WTC11 (cell line): ENCODE results near the gene KSR1. TPM values are rescaled to one million over a fixed set of nuclear protein-coding genes. Genes with fewer than 3 reads are reported as not detected.

Experiments
- ATAC-seq: fragments of 200-7000 bp; cut with Tn5 transposase; 2 replicates; pipeline ENCODE4 v1.10.0; 2021; ENCODE audit warnings: mild to moderate bottlenecking, moderate library complexity
- CTCF ChIA-PET: fragments of 300-600 bp; sonication (Branson Sonifier 250); formaldehyde crosslinking; loops from one replicate; lab custom pipeline; 2021; ENCODE audit warnings: antibody characterized with exemption; lab: Charles Lee
- POLR2A ChIA-PET: fragments of 350-600 bp; sonication (Branson Sonifier 250); formaldehyde crosslinking; loops from one replicate; lab custom pipeline; 2021; ENCODE audit warnings: antibody characterized with exemption; lab: Charles Lee
- DNase-seq: peaks from one replicate; pipeline ENCODE4 v3.0.0; 2021; ENCODE audit warnings: low spot score
- H3K27ac Mint-ChIP-seq: 2 replicates; pipeline ENCODE4 v1.8.0; 2021; ENCODE audit warnings: mixed read lengths
- H3K27me3 Mint-ChIP-seq: 2 replicates; pipeline ENCODE4 v1.8.0; 2021; ENCODE audit warnings: low read depth, mild to moderate bottlenecking, moderate library complexity, mixed read lengths
- H3K36me3 Mint-ChIP-seq: 2 replicates; pipeline ENCODE4 v1.8.0; 2021; ENCODE audit warnings: mixed read lengths
- H3K4me1 Mint-ChIP-seq: 2 replicates; pipeline ENCODE4 v1.8.0; 2022; ENCODE audit warnings: mixed read lengths
- H3K4me3 Mint-ChIP-seq: 2 replicates; pipeline ENCODE4 v1.8.0; 2021; ENCODE audit warnings: mild to moderate bottlenecking, moderate library complexity, mixed read lengths
- H3K9me3 Mint-ChIP-seq: 2 replicates; pipeline ENCODE4 v1.8.0; 2021; ENCODE audit warnings: mixed read lengths
- CREB1 ChIP-seq: sonication (generic); formaldehyde crosslinking; IDR thresholded peaks from 2 replicates; pipeline ENCODE4 v1.8.0; 2023; ENCODE audit warnings: mild to moderate bottlenecking, missing genetic modification reagents
- CTCF ChIP-seq: fragments of 200-600 bp; IDR thresholded peaks from 2 replicates; pipeline ENCODE4 v1.8.0; 2022; ENCODE audit warnings: antibody characterized with exemption
- E2F5 ChIP-seq: sonication (generic); formaldehyde crosslinking; IDR thresholded peaks from 2 replicates; pipeline ENCODE4 v1.8.1; 2022; ENCODE audit warnings: mild to moderate bottlenecking, moderate library complexity, missing genetic modification reagents
- EMX1 ChIP-seq: fragments of 250-450 bp; sonication (Bioruptor Pico); IDR thresholded peaks from 2 replicates; pipeline ENCODE4 v1.8.0; 2021; ENCODE audit warnings: mild to moderate bottlenecking
- ERG ChIP-seq: fragments of 250-450 bp; sonication (Bioruptor Pico); IDR thresholded peaks from 2 replicates; pipeline ENCODE4 v1.8.0; 2021; ENCODE audit warnings: mild to moderate bottlenecking
- FOXP4 ChIP-seq: sonication (generic); formaldehyde crosslinking; IDR thresholded peaks from 2 replicates; pipeline ENCODE4 v1.8.0; 2022; ENCODE audit warnings: mild to moderate bottlenecking, missing genetic modification reagents
- GTF2I ChIP-seq: fragments of 250-450 bp; sonication (Bioruptor Pico); conservative IDR thresholded peaks from 2 replicates; pipeline ENCODE4 v1.4.0; 2021; ENCODE audit warnings: mild to moderate bottlenecking
- IRF2 ChIP-seq: sonication (generic); formaldehyde crosslinking; IDR thresholded peaks from 2 replicates; pipeline ENCODE4 v1.8.0; 2022; ENCODE audit warnings: low read depth, missing genetic modification reagents, borderline replicate concordance
- NR2C2 ChIP-seq: sonication (generic); formaldehyde crosslinking; IDR thresholded peaks from 2 replicates; pipeline ENCODE4 v1.8.0; 2022; ENCODE audit warnings: mild to moderate bottlenecking, missing genetic modification reagents
- NR3C1 ChIP-seq: sonication (generic); formaldehyde crosslinking; conservative IDR thresholded peaks from 2 replicates; pipeline ENCODE4 v1.8.1; 2023; ENCODE audit warnings: low read depth, mild to moderate bottlenecking, missing genetic modification reagents
- OVOL2 ChIP-seq: fragments of 250-450 bp; sonication (Bioruptor Pico); IDR thresholded peaks from 2 replicates; pipeline ENCODE4 v1.9.0; 2021; ENCODE audit warnings: mild to moderate bottlenecking, borderline replicate concordance
- RELA ChIP-seq: sonication (generic); formaldehyde crosslinking; IDR thresholded peaks from 2 replicates; pipeline ENCODE4 v1.8.1; 2022; ENCODE audit warnings: missing genetic modification reagents, mild to moderate bottlenecking, borderline replicate concordance
- SOX15 ChIP-seq: fragments of 250-450 bp; sonication (Bioruptor Pico); IDR thresholded peaks from 2 replicates; pipeline ENCODE4 v1.9.0; 2021; ENCODE audit warnings: mild to moderate bottlenecking
- ZBTB21 ChIP-seq: sonication (generic); formaldehyde crosslinking; IDR thresholded peaks from 2 replicates; pipeline ENCODE4 v1.8.1; 2023; ENCODE audit warnings: mild to moderate bottlenecking, missing genetic modification reagents, borderline replicate concordance
- ZMAT4 ChIP-seq: fragments of 250-450 bp; sonication (Bioruptor Pico); IDR thresholded peaks from 2 replicates; pipeline ENCODE4 v1.9.0; 2021; ENCODE audit warnings: mild to moderate bottlenecking
- ZNF671 ChIP-seq: fragments of 250-450 bp; sonication (Bioruptor Pico); IDR thresholded peaks from 2 replicates; pipeline ENCODE4 v1.8.0; 2021; ENCODE audit warnings: mild to moderate bottlenecking
- total RNA-seq: library from RNA; stranded (reverse); gene quantifications from 3 replicates; pipeline ENCODE4 v1.2.3, GENCODE V29; 2021
- TF ChIP-seq, protein P1 (sequence below): sonication (generic); formaldehyde crosslinking; IDR thresholded peaks from 2 replicates; pipeline ENCODE4 v1.8.1; 2023; ENCODE audit warnings: mild to moderate bottlenecking, moderate library complexity, missing genetic modification reagents
- TF ChIP-seq, protein P2 (sequence below): sonication (generic); formaldehyde crosslinking; IDR thresholded peaks from 2 replicates; pipeline ENCODE4 v1.8.0; 2023; ENCODE audit warnings: mild to moderate bottlenecking, missing genetic modification reagents
- TF ChIP-seq, protein P3 (sequence below): sonication (generic); formaldehyde crosslinking; IDR thresholded peaks from 2 replicates; pipeline ENCODE4 v1.8.1; 2022; ENCODE audit warnings: low read depth, missing genetic modification reagents, borderline replicate concordance

The KSR1 gene
- total RNA-seq, 1 experiment from 2014 or later: 45.5 TPM

GRCh38 chr17:27620721-27621120 lies 164.5 kb downstream of the KSR1 start (continued):
- no peak for TF ChIP-seq ZBTB21 (CRISPR knock-in tag)
- TF ChIP-seq, protein P1, sequence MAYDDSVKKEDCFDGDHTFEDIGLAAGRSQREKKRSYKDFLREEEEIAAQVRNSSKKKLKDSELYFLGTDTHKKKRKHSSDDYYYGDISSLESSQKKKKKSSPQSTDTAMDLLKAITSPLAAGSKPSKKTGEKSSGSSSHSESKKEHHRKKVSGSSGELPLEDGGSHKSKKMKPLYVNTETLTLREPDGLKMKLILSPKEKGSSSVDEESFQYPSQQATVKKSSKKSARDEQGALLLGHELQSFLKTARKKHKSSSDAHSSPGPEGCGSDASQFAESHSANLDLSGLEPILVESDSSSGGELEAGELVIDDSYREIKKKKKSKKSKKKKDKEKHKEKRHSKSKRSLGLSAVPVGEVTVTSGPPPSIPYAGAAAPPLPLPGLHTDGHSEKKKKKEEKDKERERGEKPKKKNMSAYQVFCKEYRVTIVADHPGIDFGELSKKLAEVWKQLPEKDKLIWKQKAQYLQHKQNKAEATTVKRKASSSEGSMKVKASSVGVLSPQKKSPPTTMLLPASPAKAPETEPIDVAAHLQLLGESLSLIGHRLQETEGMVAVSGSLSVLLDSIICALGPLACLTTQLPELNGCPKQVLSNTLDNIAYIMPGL (CRISPR knock-in tag): no peak

DNA sequence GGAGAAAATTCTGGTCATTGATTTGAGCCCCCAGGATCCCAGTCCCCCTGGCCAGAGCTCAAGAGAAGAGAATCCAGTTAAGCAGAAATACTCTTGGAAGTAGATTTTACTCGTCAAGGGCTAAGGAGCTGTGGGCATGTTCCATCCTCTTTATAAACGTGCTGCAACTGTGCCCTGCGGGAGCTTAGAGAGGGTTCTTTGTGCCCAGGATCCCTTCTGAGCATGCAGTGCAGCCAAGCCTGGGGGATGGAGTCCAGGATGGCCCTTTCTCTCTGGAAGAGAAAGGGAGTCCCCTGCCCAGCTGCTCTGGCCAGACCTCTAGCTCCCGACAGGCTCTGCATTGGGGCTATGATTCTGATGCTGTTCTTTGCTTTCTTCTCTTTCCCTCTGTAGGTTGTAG lies 165.3 kb downstream of the KSR1 start:
- no peak for TF ChIP-seq CREB1 (CRISPR knock-in tag)
- TF ChIP-seq SOX15 (CRISPR knock-in tag): no peak
- TF ChIP-seq RELA (CRISPR knock-in tag): no peak
- TF ChIP-seq, protein P2, sequence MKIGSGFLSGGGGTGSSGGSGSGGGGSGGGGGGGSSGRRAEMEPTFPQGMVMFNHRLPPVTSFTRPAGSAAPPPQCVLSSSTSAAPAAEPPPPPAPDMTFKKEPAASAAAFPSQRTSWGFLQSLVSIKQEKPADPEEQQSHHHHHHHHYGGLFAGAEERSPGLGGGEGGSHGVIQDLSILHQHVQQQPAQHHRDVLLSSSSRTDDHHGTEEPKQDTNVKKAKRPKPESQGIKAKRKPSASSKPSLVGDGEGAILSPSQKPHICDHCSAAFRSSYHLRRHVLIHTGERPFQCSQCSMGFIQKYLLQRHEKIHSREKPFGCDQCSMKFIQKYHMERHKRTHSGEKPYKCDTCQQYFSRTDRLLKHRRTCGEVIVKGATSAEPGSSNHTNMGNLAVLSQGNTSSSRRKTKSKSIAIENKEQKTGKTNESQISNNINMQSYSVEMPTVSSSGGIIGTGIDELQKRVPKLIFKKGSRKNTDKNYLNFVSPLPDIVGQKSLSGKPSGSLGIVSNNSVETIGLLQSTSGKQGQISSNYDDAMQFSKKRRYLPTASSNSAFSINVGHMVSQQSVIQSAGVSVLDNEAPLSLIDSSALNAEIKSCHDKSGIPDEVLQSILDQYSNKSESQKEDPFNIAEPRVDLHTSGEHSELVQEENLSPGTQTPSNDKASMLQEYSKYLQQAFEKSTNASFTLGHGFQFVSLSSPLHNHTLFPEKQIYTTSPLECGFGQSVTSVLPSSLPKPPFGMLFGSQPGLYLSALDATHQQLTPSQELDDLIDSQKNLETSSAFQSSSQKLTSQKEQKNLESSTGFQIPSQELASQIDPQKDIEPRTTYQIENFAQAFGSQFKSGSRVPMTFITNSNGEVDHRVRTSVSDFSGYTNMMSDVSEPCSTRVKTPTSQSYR (CRISPR knock-in tag): no peak
- TF ChIP-seq, protein P3, sequence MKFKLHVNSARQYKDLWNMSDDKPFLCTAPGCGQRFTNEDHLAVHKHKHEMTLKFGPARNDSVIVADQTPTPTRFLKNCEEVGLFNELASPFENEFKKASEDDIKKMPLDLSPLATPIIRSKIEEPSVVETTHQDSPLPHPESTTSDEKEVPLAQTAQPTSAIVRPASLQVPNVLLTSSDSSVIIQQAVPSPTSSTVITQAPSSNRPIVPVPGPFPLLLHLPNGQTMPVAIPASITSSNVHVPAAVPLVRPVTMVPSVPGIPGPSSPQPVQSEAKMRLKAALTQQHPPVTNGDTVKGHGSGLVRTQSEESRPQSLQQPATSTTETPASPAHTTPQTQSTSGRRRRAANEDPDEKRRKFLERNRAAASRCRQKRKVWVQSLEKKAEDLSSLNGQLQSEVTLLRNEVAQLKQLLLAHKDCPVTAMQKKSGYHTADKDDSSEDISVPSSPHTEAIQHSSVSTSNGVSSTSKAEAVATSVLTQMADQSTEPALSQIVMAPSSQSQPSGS (CRISPR knock-in tag): no peak
- no peak for TF ChIP-seq CTCF
- no peak for TF ChIP-seq NR2C2
- Mint-ChIP-seq H3K9me3 (no peaks in the 10 kb centered on the region), H3K4me1 (no peaks in the 10 kb centered on the region), H3K4me3 (no peak overlapping the region), H3K27me3 (no peaks in the 10 kb centered on the region), H3K27ac (no peak overlapping the region), H3K36me3 (peaks cover 22% of the 10 kb centered on the region)
- CTCF ChIA-PET: interaction anchor here (1.5 to 1.7 kb wide), 3 partner anchors 12 to 33 kb away, joined by 4 to 5 read pairs (median 5); no protein-coding TSS in a partner anchor
- POLR2A ChIA-PET: no interaction called here
- ATAC-seq: no peak
- DNase-seq: no peak

GRCh38 chr17:27621942-27622559 lies 165.8 kb downstream of the KSR1 start:
- CTCF ChIA-PET: interaction anchor here (1.5 to 1.7 kb wide), 2 partner anchors 12 to 32 kb away, joined by 4 to 5 read pairs; no protein-coding TSS in a partner anchor
- Mint-ChIP-seq H3K36me3 (peaks cover 22% of the 10 kb centered on the region), H3K27me3 (no peaks in the 10 kb centered on the region)
- no peak for TF ChIP-seq ZNF671 (CRISPR knock-in tag)
- no peak for TF ChIP-seq GTF2I
- no peak for TF ChIP-seq OVOL2
- no peak for TF ChIP-seq RELA (CRISPR knock-in tag)
- no peak for TF ChIP-seq IRF2 (CRISPR knock-in tag)
- no peak for TF ChIP-seq ERG (CRISPR knock-in tag)
- TF ChIP-seq E2F5 (CRISPR knock-in tag): no peak
- TF ChIP-seq EMX1 (CRISPR knock-in tag): no peak
- no peak for TF ChIP-seq FOXP4
- TF ChIP-seq NR3C1 (CRISPR knock-in tag): no peak
- no peak for TF ChIP-seq ZMAT4 (CRISPR knock-in tag)

More at GRCh38 chr17:27621942-27622559, 165.8 kb downstream of the KSR1 start:
- POLR2A ChIA-PET: no interaction called here
- H3K4me1 Mint-ChIP-seq: no peaks in the 10 kb centered on the region
- H3K27ac Mint-ChIP-seq: no peak overlapping the region
- ATAC-seq (no peak), DNase-seq (no peak)
- H3K4me3 Mint-ChIP-seq: no peak overlapping the region
- H3K9me3 Mint-ChIP-seq: no peaks in the 10 kb centered on the region
